NCI-H69 (cell line): ENCODE measurements around the gene APP.
"Not testable (repeated sequence)": the region's sequence is repeated elsewhere in the genome, so short reads cannot be mapped to it uniquely, and the experiment has no call there.

ENCODE experiments used
- DNase-seq: peaks from one replicate; lab custom pipeline; 2025; lab: John Stamatoyannopoulos, UW

APP gene

DNA sequence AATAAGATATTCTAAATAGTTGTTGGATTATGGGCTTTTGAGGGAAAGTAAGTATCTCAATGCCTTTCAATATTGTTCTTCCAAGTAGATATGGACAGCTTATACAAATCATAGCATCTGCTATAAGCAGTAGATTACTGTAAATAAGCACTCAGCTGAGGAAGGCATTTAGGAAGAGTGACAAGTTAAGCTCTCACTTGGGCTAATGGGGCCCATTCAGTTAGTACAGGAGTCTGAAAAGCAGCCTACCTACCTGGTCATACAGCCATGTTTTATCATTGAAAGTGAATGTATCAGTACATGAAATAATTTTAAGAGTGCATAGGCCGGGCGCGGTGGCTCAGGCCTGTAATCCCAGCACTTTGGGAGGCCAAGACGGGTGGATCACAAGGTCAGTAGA, 73.1 kb downstream of the APP start:
- DNase-seq: no peak

DNA sequence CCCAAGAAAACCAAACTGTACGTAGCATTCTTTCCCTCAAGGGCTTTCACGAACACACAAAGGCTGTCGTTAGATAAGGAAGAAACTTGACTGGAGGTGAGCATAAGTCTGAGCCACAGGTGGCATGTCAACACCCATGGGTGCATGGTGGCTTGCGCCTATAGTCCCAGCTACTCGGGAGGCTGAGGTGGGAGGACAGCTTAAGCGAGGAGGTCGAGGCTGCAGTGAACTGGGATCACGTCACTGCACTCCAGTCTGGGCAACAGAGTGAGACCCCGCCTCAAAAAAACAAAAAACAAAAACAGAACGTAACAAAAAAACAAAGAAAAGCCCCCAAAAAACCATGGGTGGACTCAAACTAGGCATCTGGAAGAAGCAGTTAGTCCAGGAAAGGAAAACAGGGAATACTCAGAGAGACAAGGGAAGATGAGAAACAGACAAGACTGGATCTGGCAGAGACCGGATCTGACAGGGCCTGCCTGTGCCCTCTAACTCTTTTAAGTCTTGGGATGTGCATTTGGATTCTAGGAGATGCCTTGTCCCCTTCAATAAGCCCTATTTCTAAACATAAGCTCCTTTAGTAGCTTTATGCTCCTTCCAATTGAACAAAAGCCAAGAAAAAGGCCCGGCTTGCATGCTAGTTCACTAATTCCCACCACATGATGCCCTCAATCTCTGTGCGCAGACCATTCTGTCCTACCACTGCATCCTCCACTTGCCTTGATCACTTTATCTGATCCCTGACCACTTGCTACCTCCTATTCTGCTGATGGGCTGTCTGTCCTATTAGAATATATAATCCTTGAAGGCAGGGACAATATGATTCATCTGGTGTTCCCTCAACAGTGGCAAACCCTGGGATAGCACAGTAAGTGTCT, 73.8 kb downstream of the APP start:
- no peak for DNase-seq

DNA sequence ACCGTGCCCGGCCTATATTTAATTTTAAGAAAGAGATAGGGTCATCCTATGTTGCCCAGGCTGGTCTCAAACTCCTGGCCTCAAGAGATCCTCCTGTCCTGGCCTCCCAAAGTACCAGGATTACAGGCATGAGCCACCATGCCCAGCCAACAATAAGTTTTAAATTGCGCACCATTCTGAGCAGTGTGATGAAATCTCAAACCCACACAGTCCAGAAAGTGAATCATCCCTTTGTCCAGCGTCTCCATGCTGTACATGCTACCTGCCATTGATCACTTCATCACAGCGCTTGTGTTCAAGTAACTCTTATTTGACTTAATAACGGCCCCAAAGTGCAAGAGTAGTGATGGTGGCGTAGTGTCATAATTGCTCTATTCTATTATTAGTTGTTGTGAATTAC, 75.4 kb downstream of the APP start:
- no peak for DNase-seq

DNA sequence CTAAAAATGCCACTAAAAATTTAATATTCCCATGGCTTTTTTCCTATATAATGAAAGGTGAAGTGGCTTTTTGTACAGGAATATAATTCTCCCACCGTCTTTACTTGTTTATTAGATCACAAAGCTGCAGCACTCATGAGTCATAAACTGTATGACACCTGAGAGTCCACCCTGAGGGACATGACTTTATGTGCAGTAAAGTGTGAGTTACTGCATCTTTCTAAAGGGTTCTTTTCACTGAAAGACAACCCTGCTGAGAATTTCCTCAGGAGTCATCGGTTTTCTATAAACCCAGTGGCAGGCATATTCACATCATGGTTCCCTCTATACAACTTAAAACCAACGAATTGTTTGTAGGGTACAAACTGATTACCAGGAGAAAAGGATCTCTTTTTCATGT, 77.4 kb downstream of the APP start:
- peak; percentile 12 for DNase-seq

DNA sequence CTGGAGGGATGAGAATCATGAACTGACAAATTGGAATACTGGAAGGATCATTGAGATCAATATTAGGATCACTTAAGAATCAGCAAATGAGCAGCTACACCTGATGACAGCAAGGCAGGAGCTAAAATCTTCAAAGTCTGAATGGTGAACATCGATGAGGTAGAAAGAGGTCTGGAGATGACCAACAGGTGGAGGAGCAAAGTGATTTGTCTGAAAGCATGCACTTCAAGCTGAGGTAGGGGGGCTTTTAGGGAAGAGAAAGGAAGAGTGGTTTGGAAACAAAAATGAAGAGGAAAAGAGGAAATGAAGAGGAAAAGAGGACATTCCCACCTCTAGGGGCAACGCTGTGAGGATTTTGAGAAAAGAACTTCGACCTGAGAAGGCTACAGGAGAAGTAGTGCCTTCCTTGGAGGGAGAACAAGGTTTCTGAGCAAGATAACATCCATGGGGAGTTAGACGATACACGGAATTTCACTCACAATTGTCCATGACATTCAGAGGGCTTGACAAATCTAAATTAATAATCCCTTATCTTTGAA, 79.0 kb downstream of the APP start:
- DNase-seq: no peak

DNA sequence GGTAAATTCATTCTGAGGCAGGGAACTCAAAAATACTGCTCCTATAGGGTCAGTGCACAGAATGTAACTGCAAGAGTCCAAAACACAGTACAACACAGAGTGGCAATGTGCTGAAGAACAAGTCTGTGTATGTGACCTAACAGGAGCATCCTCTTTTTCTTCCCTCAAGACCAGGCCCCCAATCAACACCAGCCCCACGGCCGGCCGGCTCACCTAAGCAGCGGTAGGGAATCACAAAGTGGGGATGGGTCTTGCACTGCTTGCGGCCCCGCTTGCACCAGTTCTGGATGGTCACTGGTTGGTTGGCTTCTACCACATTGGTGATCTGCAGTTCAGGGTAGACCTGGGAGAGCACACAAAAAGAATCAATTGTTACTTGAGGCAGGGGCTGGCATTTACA, 80.8 kb downstream of the APP start:
- DNase-seq: no peak

DNA sequence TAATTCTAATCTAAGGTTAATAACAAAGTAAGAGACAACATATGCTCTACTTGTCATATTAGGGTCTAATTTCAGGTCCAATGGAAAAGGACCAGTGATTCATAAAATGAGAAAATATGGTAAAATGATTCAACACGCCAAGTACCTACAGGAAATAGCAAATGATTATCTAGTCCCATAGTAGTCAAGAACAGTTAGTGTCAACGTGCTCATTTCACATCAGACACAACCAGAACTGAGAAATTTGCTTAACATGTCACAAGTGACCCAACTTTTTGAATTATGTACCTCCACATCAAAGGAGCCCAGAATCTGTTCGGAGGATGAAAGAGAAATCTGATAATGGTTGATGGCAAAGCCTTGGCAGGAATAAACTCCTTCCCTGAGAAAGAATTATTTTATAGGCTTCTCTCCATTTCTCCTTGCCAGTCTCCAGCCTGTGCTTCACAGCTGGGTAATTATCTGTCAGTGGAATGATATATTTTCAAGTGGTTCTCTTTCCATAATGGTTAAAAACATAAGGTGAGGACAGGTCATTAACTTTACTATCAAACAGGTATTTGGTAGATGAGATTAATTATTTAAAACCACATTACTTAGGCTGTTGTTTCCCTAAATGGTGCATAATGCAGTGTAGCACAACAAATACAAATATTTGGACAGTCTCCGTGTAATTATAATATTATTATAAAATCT, 83.2 kb downstream of the APP start:
- peak; percentile 43 for DNase-seq

DNA sequence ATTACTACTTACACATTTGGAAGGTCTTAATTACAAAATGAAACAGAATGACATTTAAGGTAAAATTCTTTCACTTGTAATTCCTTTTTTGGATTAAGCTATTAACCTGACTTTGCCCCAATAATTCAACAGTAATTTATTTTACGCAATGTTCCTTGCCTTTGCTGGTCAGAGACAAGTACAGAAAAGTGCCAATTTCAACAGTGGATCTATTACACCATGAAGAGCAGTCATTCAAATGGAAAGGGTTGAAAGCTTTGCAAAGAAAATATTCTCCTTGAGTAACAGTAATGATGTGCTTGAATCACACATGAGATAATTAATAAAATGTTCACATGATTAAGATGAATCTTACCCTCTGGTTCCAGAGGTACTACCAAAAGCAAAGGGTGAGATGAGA, 84.7 kb downstream of the APP start:
- DNase-seq: no peak

DNA sequence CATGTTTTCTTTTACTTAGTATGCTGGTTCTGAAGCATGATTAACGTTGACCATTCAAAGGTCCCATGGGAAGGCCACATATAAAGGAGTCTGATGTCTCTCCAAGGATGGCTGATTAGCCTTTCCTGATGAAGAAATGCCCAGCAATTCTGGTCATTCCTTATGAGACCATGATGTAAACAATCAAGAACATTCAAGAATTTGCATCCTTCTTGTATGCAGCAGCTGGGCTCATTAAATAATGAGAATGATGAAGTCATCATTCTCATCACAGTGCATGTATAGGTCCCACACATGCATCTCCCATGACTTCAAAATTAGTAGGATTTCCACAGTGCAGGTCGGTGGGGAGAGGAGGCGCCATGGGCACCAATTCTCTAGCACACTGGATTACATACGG, 85.4 kb downstream of the APP start:
- no peak for DNase-seq

DNA sequence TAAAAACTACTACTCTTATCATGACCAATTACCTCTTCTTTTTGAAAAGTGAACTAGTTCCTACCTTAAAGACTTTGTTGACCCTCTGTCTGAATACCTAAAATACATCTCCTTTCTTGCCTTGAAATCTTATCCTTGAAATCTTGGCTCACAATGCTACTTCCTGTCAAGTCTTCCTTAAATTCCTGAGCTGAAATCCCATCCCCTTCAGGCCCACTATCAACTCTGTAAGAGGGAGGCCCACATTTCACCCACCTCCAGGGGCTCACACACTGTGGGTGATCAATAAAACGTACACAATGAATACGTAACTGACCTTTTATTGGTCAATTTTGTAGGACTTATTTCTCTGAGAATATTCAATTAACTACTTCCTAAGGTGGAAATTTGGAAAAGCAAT, 88.0 kb downstream of the APP start:
- no peak for DNase-seq

DNA sequence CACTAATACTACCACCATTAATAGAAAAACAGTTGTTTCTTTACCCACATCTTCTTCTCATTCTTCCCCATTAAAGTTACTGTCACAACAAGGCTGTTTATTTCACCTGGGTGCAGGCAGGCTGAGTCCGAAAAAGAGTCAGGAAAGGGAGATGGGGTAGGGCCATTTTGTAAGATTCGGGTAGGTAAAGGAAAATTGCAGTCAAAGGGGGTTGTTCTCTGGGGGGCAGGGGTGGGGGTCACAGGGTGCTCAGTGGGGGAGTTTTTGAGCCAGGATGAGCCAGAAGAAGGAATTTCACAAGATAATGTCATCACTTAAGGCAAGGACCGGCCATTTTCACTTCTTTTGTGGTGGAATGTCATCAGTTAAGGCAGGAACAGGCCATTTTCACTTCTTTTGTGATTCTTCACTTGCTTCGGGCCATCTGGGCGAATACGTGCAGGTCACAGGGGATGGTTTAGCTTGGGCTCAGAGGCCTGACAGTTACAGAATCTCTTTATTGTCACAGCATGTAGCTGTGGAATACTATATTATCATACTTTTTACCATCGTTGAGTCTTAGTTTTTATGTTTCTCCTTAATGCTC, 89.3 kb downstream of the APP start:
- not testable (repeated sequence) for DNase-seq

DNA sequence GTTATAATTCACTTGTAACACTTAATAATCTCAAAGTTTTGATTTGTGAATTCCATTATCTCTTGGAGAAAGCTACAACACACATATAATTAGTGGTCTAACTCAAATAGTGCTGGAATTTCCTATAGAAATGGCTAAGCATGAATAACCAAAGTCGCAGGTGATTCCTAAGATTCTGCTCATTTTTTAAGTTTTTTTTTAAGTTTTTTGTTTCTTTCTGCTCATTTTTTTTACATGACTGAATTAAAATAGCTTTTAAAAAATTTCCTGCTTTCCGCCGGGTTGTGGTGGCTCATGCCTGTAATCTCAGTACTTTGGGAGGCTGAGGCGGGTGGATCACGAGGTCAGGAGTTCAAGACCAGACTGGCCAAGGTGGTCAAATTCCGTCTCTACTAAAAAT, 90.4 kb downstream of the APP start:
- DNase-seq: no peak

DNA sequence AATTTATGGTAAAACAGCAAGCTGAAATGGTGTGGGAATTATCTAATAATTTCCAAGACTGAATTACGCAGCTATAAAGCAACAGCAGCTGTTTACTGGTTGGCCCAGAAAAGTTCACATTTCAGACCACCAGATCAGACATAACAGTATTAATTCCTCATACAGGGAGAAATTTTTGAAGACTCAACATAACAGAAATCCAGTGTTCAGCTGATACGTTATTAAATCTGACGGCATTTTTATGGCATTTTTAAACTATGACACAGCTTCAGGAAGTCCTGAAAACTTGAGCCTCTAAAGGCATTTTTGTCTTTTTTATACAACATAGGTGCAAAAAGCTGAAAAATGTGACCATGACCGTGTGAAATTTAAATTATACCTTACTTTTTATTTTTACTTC, 91.2 kb downstream of the APP start:
- DNase-seq: no peak

DNA sequence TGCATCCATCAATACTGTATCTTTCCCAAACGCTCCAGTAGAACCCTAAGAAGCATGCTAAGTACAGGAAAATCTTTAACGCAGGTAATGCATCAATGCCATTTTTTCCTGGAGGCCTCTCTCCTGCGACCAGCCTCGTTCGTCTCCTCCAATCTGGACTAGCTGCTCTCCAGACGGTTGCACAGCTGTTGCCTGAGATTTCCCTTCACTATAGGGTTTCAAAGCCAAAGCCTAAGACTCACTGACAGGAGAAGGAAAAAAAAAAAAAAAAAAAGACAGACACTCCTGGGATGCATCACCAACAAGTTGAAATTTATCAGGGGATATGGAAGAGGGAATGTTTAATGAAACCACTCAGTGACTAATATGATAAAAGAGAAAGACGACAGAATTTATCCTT, 93.0 kb downstream of the APP start:
- DNase-seq: no peak

DNA sequence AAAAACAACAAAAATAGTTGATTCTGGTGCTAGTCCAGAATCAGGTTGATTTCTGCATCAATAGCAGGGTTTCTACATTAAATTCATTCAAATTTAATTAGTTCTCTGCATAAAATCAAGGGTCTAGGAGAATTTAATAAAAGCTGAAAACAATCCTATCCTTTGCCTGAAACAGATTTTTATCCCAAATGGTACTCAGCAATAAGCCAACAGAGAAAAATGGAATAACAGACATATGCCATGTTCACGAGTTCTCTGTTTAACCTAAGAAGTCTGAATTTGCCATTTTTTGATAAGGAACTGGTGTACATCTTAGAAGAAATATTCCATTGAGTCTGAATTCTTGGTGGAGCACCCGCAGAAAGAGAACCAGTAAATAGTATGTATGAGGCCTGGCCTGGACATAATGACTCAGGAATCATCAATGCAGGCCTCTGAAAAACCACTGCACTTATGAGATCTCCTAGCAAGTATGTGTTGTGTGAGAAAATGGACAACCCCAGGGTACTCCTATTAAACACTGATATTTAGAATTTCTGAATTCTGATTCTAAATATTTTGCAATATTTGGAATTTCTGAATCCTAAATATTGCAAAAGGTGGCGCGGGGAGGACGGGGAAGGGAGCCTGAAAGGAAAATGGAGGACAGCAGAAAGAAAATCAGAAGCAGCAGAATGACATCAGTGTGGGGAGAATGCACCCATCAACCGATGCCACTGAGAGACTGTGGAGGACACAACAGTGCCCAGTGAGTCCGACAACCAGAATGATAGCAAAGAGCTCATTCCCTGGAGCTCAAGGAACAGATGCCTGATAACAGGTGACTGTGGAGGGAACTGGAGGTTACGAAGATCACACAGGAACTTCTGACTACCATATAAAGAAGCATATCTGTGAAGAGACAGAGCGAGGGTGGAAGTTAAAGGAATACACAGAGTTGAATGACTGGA, 97.6 kb downstream of the APP start:
- DNase-seq: no peak

DNA sequence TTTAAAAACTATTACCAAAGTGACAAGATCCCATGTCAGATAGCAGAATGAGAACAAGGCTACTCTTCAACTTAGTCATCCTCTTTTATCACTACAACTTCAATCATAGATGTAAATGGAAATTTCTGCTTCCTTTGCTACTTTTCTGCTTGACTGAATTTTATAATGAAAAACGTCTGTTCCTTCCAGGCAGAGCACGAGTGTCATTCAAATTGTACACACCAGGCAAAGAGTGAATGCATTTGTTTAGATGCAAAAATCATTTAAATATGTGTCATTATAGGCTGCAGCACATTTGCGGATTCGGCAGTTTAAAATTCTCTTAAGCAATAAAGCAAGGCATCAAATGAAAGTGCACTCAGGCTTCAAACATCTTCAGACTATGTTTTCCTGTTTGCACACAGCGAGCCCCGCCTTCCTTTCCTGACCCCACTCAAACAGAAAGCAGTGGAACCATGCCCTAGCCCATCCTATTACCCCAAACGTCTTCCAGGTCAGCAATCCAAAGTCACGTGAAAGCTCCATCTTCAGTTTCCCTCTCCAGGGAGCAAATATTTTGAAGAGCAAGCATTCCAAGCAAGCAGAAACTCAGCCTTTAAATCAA, 99.6 kb downstream of the APP start:
- DNase-seq: peak; percentile 64

DNA sequence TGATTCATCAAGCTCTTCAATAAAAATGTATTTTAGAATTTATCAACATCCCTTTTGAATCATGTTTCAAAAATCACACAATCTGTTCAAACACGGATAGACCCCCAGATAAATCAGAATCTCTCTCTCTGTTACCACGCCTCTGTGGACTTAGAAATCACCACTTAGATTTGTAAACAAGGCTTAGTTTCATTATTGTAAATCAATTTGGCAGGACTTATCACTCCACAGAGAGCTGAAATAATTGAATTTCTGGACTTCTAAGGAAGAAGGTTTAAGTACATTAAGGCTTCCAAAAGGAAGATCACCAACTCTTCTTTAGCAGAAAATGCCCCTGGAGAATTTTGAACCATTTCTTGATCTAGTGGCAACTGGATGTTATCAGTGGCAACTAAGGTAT, 100.4 kb downstream of the APP start:
- DNase-seq: peak; percentile 59

DNA sequence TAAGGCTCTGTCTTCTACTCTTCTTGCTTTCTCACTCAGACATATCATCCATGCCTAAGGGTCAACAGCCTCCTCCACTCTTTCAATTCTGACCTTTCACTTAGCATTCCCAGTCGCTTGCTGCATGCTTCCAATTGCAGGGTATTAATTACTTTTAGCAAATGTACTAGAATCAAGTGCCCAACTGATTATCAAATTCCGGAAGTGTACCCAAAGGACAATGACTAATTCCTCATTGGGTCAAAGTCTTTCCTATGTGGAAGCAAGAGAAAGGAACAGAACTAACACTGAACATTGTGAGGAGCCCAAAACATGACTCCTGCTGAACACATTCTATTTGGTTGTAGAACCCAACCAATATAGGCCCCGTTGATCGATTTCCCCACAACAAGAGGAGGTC, 101.8 kb downstream of the APP start:
- DNase-seq: no peak

DNA sequence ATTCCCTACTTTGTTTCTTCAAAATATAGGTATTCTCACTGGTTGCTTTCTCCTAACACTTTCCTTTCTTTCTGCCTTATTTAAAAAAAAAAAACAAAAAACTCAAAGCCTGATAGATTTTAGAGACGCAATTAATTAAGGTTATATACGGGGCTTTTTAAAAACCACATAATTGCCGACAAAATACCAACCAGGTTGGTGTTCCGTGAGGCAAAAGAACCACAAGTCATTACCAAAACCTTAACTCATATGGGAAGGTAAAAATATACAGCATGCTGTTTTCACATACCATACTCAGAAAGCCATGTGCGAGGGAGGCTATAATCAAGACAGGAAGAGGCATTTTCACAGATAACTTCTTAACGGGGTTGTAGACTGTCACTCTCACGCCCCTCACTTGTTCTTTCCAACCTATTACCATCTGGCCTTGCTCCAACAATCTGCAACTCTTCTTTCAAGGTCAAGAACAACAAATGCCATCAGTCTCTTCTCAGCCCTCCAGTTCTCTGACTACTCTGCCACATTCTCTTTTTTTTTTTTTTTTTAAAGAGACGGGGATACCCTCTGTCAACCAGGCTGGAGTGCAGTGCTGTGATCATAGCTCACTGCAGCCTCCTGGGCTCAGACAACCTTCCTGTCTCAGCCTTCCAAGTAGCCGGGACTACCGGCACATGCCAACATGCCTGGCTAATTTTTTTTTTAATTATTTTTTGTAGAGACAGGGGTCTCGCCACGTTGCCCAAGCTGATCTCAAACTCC, 102.6 kb downstream of the APP start:
- peak; percentile 31 for DNase-seq

DNA sequence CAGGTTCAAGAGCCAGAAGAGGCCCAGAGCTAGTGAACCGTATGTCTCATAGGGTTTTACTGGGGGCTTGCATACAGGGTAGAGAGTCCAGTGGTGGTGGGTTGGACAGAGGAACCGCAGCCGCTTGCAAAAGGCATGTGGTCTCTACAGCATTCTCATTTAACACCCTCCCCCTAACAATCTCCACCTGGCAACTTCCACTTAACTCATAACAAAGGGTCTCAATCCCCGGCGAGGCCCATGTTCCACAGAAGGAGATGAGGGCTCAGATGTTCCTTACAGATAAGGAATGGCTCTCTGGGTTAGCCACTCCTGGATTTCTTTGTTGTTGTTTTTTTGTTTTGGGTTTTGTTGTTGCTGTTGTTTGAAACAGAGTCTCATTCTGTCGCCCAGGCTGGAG, 106.1 kb downstream of the APP start:
- DNase-seq: no peak

DNA sequence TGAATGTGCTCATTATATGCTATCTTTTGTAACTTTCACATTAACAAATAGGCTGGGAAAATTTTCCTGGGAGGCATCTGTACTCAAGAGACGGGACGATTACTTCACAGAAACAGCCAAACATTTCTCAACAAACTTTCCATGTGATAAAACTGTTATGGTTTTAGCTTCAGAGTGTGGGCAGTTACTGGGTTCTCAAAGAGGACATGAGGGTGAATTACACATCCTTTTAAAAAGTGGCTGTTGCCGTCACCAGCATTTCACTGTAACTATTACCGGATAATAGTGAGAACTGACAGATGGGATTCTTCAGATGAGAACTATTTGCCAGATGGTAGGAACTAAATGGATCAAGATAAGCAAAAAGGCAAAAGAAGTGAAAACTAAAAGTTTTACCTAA, 109.1 kb downstream of the APP start:
- DNase-seq: no peak
